ENCODE measurements around the gene MUC4.
"Not testable (repeated sequence)": the region's sequence is repeated elsewhere in the genome, so short reads cannot be mapped to it uniquely, and the experiment has no call there.

Gene MUC4

DNA sequence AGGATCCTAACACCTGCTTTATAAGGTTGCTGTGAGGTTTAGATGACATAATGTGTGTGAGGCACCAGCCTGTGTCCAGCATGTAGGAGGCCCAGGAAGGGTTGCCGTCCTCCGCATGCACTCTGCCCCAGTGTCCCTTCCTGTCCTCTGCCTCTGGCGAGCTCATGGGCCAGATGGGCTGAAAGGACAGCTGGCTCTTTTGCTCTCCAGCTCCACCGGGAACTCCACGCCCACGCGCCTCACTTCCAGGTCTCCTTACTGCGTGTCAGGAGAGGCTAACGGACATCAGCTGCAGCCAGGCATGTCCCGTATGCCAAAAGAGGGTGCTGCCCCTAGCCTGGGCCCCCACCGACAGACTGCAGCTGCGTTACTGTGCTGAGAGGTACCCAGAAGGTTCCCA, 78.8 kb downstream of the MUC4 start:
- DNase-seq: no peak

DNA sequence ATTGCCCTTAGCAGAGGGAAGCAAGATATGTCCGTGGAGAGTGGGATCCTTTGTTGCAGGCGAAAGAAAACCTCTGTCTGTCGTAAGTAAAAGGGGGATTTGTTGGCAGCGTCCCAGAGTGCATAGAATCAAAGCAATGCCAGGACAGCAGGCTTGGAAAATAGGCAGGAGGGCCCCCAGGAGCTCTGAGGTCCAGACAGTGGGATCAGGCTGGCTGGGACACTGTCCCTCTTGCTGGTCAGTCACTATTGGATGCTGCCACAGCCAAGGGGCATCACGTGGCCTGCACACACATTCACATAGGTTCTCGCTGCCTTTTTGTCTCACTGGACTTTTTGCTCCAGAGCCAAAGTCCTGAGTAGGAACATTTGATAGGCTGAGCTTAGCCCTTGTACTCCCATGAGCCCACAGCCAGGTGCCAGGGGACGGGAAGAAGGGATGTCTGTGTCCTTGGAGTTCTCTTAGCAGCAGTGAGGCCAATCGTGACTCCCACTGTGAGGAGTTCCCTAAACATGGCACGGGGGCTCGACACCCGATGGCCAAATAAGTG, 80.3 kb downstream of the MUC4 start:
- DNase-seq: no peak

DNA sequence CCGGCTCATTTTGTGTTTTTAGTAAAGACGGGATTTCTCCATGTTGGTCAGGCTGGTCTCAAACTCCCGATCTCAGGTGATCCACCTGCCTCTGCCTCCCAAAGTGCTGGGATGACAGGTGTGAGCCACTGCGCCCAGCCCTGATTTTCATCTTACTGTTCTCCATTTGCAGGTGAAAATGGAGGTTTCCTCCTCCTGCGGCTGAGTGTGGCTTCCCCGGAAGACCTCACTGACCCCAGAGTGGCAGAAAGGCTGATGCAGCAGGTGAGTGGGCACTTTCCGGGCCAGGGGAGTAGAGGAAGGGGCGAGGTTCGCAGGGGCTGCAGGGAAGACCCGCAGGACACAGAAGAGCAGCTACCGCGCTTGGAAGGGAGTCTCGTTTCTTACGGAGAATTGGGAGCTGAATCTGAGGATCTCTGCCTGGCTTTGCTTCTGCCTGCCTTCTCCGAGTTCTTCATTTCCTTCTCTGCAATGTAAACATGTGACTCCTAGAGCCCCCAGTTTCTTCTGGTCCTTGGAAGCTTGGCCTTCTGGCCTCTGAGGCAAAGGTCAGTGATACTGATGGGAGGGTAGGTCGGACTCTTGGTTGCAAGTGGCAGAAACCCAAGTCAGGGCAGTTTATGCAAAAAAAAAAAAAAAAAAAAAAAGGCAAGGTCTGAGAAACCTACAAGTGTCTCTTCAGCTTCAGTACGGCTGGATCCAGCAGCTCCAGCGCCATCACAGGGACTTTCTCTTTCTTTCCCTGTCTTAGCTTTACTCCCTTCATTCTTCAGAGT, 82.1 kb downstream of the MUC4 start:
- DNase-seq: no peak

DNA sequence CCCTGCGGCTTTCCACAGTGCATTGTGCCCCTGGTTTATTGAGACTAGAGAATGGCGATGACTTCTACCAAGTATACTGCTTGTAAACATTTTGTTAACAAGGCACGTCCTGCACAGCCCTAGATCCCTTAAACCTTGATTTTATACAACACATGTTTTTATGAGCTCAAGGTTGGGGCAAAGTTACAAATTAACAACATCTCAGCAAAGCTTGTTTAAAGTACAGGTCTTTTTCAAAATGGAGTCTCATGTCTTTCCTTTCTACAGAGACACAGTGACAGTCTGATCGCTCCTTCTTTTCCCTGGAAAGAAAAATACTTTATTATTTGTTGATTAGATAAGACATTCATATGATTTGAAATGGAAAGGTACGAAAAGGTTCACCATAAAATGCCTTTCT, 82.9 kb downstream of the MUC4 start:
- DNase-seq: not testable (repeated sequence)

DNA sequence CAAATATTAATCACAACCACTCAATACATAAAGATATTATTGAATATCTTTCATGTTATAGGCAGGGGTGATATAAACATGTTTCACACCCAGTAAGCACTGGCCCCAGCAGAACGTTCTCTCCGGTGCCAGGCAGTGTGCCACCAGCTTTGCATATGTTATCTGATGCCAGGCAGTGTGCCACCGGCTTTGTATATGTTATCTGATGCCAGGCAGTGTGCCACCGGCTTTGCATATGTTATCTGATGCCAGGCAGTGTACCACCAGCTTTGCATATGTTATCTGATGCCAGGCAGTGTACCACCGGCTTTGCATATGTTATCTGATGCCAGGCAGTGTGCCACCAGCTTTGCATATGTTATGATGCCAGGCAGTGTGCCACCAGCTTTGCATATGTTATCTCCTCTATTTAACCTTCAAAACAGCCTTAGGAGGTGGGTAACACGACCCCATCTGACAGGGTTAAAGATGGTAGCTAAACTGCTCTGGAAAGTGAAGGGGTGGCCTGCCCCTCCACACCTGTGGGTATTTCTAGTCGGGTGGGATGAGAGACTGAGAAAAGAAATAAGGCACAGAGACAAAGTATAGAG, 84.0 kb downstream of the MUC4 start:
- no peak for DNase-seq

DNA sequence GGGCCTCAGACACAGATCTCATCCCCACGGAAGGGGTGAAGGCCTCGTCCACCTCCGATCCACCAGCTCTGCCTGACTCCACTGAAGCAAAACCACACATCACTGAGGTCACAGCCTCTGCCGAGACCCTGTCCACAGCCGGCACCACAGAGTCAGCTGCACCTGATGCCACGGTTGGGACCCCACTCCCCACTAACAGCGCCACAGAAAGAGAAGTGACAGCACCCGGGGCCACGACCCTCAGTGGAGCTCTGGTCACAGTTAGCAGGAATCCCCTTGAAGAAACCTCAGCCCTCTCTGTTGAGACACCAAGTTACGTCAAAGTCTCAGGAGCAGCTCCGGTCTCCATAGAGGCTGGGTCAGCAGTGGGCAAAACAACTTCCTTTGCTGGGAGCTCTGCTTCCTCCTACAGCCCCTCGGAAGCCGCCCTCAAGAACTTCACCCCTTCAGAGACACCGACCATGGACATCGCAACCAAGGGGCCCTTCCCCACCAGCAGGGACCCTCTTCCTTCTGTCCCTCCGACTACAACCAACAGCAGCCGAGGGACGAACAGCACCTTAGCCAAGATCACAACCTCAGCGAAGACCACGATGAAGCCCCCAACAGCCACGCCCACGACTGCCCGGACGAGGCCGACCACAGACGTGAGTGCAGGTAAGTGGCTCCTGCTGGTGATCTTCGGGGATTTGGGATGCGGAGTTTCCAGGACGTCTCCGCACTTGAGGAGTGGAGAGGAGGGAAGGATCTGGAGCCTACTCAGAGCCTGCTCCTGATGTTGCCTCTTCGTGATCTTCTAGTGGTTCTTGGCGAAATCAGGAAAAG, 85.6 kb downstream of the MUC4 start:
- DNase-seq: not testable (repeated sequence)

DNA sequence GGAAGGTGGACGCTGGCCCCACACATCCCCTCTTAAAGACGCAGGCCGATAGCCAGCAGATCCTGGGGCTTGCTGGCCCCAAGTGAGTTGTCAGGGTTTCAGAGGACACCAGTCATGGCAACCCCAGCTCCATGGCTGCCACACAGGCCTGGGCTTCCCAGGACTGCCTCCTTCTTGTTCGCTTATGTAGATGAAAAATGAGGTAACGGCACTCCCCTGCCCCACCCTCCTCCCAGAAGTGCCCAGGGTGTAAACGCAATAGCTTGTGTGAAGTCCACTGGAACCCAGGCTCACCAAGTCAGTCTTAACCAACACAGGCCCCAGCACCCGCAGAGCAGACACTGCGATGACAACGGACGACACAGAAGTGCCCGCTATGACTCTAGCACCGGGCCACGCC, 87.4 kb downstream of the MUC4 start:
- DNase-seq: not testable (repeated sequence)

DNA sequence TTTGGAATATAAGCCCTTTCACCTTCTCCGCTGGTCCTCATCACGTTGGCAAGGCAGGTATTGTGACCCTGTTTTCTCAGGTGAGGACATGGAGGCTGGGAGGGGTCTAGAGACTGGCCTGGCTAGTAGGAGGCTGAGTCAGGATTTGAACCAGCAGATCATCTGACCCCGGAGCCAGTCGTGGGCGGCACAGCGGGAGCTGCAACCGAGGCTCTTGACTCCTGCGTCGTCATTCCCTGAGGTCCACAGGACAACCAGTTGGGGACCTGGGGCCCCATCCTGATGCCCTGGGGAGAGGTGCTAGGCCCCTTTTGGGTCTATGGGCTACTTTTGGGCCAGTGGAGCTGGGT, 88.8 kb downstream of the MUC4 start:
- not testable (repeated sequence) for DNase-seq

DNA sequence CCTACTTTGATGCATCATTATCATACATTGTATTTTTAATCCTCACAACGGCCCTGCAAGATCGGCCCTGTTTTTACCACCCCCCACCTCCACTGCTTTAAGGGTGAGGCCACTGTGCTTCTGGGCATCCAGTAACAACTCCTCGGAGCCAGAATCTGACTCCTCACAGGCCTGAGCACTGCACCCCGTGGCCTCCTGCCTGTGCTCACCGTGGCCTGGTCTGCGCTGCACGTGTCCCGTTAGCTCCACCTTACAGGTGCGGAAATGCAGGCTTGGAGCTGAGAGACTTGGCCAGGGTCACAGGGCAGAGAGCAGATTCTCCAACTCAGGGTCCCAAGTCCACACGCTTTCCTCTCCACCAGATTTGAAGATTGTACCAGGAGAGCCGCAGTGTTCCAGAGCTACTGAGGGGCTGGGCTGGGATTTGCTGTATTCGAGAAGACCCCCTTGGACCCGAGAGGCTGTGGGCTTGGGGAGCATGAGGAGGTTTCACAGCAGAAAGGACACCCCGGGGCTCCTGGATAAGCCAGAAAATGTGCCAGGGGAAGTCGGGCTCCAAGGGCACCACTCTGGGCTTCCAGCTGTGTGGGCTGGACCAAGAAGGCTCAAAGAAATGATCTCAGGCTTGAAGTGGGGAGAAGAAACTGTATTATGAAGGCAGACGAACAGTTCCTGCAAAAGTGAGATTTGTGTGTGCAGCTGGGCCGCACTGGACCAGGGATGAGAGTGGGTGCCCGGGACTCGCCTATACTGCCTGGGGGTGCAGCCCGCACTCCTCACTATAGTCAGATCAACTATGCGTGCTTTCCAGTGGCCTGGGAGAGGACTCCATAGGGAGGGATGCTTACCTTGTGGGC, 89.4 kb downstream of the MUC4 start:
- DNase-seq: not testable (repeated sequence)

DNA sequence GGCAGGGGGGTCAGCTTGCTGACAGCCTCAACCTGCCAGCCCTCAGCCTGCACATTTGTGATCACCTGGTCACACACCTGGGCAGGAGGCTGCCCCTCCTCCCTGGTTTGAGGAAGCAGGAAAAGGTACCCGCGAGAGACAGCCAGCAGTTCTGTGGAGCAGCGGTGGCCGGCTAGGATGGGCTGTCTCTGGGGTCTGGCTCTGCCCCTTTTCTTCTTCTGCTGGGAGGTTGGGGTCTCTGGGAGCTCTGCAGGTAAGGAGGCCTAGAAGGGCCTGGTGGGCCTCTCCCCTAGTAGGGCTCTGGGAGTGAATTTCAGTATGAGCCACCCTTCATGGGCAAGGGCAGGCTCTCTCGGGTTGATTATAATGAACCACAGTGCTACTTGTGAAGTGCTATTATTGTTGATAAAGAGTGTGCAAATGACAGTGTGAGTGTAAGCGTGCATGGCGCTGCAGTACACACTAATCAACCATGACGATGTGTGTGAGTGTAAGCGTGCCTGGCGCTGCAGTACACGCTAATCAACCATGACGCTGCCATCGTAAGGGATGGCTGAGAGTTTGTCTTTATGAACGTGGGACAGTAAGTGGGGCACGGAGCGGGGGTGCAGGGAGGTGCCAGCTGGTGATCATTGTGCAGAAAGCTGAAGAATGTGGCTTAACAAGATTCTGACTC, 90.8 kb downstream of the MUC4 start, which contains the start of gene MUC20:
Gene MUC20 (plus strand): TSS at position 148 of the 676 bp plus-strand sequence. CDS start 30 bp downstream, at position 178.
- not testable (repeated sequence) for DNase-seq

DNA sequence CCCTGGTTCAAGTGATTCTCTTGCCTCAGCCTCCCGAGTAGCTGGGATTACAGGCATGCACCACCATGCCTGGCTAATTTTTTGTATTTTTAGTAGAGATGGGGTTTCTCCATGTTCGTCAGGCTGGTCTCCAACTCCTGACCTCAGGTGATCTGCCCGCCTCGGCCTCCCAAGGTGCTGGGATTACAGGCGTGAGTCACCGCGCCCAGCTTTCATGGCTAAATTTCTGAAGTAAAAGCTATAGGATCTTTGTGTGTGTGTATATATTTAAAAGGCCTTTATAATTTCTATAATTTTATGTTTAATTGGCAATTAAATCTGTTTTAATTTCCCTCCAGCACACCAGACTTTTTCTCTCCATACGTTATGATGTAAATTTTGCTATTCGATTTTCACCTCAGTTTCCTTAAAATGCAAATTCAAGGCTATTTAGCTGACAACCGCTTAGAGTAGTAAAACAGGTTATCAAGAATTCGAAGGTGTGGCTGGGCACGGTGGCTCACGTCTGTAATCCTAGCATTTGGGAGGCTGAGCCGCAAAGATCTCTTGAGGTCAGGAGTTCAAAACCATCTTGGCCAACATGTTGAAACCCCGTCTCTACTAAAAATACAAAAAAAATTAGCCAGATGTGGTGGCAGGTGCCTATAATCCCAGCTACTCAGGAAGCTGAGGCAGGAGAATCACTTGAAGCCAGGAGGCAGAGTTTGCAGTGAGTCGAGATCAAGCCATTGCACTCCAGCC, 92.0 kb downstream of the MUC4 start:
- DNase-seq: not testable (repeated sequence)

DNA sequence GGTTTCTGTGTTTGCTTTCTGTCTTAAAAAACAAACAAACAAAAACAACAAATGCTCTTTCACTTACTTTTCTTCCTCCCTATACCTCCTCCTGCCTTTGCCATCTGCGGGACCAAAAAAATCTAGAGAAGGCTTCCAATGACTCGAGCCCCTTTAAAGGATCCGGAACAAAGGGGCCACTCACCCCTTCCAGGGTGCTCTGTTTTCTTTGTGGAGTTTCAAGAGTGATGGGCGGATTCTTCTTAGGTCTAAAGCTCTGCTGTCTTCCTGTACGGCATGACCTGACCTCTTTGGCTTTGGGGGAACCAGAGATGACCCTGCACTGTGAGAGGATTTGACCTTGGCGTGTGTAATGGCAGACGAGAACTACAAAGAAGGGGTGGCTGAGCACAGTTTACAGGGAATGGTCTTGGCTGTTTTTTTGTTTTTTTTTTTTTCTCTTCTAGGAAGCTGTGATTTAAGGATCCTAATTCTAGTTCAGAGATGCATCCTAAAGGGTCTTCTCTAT, 93.2 kb downstream of the MUC4 start:
- DNase-seq: no peak

DNA sequence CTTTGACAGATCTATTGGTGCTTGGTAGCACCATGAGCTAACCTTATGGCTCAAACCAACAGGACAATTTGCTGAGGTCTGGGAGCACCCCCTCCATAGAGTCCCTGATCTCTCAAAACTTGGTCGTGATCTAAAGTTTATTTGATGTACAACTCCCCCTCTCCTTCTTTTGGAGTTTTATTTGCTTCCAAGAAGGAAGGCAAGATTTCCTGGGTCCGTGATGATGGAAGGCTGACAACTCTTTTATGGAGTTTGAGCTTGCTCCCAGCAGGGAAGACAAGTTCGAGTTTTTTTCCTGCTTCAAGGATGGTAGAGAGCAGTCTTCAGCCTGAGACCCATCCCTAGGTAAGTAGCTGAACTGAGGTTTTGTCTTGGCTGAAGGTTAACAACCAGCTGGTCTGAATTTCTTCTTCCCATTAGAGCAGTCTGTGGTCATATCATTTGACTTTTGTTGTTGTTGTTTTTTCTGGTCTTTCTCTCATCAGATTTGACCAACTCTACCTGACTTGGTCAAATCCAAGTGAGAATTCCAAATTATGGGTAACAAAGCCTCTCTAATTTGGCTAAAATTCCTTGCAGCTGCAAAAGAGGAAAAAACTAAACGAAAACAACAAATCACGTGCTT, 93.8 kb downstream of the MUC4 start:
- DNase-seq: no peak

DNA sequence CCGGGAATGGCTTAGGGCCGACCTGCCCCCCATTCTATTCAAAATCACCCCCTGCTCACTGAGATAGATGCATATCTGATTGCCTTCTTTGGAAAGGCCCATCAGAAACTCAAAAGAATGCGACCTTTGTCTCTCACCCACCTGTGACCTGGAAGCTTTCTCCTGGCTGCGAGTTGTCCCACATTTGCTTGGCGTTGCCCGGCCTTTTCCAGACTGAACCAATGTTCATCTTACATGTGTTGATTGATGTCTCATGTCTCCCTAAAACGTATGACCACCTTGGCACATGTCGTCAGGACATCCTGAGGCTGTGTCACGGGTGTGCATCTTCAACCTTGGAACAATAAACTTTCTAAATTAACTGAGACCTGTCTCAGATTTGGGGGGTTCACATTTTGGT, 94.3 kb downstream of the MUC4 start:
- DNase-seq: no peak

DNA sequence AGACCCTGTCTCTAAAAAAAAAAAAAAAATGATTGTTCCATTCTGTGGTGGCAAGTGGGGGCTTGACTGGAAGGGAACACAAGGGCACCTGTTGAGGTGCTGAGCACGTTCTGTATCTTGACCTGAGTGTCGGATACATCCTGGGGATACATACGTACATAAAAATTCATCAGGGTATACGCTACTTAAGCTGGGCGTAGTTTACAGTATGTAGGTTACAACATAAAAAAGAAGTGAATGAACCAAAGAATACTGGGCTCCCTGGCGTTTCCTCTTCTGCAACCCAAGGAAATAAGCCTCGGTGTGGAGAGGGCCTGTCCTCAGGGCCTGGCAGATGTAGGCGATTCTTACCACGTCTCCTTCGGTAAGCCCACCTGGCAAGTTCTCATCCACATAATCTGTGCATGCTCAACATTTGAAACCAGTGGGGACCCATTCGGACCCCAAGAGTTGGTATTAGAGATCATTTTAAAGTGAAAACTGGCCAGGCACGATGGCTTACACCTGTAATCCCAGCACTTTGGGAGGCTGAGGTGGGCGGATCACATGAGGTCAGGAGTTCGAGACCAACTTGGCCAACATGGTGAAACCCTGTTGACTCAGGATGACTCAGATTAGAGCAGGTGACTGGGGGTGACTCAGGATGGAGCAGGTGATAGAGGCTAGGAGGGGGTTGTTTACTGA, 96.0 kb downstream of the MUC4 start:
- no peak for DNase-seq

DNA sequence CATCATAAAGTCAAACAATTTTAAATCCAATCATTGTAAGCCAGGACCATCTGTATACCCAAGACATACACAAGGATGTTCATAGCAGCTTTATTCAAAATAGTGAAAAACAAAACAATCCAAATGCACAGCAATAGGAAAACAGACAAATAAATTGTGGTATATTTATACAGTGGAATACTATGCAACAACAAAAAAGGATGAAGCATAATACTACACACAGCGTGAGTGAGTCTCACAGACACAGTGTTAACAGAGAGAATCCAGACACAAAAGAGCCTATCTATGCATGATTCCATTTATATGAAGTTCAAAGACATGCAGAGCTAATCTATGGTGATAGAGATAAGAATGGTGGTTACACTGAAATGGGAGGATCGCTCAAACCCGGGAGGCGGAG, 96.6 kb downstream of the MUC4 start:
- no peak for DNase-seq

DNA sequence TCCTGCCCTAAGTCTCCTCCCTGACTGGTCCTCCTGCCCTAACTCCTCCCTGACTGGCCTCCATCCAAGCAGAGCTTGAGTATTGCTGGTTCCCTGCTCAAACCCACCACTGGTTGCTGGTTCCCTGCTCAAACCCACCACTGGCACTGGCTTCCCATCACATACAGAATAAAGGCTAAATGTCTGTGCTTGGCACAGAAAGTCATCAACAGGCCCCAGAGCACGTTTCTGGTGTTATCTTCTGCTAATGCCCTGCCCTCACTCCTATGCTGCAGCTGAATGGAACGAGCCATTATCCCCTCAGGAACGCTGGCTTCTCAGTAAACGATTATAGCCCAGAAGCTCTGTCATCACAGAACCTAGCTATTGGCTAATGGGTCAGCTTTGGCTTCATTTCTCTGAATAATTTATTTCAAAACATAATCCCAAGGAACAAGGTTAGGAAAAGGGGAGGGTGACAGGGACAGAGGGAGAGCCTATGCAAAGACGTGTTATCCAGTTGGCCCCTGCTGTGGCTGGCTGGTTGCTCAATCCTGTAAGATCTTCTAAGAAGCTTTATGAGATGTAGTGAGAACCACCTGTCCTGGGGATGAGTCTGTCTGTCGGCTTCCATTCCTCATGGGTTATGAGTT, 97.2 kb downstream of the MUC4 start:
- DNase-seq: no peak

DNA sequence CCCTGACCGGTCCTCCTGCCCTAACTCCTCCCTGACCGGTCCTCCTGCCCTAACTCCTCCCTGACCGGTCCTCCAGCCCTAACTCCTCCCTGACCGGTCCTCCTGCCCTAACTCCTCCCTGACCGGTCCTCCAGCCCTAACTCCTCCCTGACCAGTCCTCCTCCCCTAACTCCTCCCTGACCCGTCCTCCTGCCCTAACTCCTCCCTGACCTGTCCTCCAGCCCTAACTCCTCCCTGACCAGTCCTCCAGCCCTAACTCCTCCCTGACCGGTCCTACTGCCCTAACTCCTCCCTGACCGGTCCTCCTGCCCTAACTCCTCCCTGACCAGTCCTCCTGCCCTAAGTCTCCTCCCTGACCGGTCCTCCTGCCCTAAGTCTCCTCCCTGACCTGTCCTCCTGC, 98.6 kb downstream of the MUC4 start:
- not testable (repeated sequence) for DNase-seq

DNA sequence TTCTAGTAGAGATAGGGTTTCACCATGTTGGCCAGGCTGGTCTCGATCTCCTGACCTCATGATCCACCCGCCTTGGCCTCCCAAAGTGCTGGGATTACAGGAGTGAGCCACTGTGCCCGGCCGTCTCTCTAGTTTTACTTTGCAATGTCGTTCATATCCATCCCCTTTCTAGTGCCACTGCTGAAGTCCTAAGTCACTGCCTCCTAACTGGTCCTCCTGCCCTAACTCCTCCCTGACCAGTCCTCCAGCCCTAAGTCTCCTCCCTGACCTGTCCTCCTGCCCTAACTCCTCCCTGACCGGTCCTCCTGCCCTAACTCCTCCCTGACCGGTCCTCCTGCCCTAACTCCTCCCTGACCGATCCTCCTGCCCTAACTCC, 99.2 kb downstream of the MUC4 start:
- DNase-seq: not testable (repeated sequence)

All from CD4-positive, alpha-beta T cell treated with Interferon alpha-2 for 1 hour (primary cell).